Measurements from ENCODE around the gene SCAPER.
"Not testable (repeated sequence)": the region's sequence is repeated elsewhere in the genome, so short reads cannot be mapped to it uniquely, and the experiment has no call there.

SCAPER gene

DNA sequence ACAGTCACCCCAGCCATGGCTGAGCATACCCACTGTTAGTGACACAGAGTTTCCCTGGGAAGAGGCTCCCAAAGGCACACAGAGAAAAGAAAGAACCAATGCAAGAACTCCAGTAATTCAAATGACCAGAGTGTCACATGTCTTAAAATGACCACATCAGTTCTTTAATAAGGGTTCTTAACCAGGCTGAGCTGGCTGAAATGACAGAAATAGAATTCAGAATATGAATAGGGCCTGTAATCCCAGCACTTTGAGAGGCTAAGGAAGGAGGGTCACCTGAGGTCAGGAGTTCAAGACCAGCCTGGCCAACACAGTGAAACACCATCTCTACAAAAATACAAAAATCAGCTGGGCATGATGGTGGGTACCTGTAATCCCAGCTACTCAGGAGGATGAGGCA lies 54.8 kb downstream of the SCAPER start:
- not testable (repeated sequence) for H3K27ac ChIP-seq (replicated peaks; ENCODE audit: low read length); DNase-seq (ENCODE audit: low spot score); H3K79me1 ChIP-seq (ENCODE audit: low read depth, low read length); H3K9ac ChIP-seq (ENCODE audit: low read depth, low read length, poor library complexity); H2BK12ac ChIP-seq (ENCODE audit: low read length); H3K4me1 ChIP-seq (ENCODE audit: control insufficient read depth in 2 of 2, insufficient read depth in 1 of 2, low read depth in 1 of 2, low read length in 2 of 2); H3K23ac ChIP-seq (ENCODE audit: low read depth, low read length, poor library complexity); H3K36me3 ChIP-seq (replicated peaks in 1 of 2; ENCODE audit: control insufficient read depth in 2 of 2, insufficient read depth in 2 of 2, low read length in 2 of 2); H2BK120ac ChIP-seq (ENCODE audit: low read depth, low read length); H4K8ac ChIP-seq (ENCODE audit: low read depth, low read length); H3K4ac ChIP-seq (ENCODE audit: low read length); H3K14ac ChIP-seq (ENCODE audit: low read length); H2AK5ac ChIP-seq (ENCODE audit: low read depth, low read length); H3K18ac ChIP-seq (ENCODE audit: low read length); H2BK5ac ChIP-seq (ENCODE audit: low read length); H2AFZ ChIP-seq (ENCODE audit: low read length); H3K4me2 ChIP-seq (ENCODE audit: insufficient read depth, low read length, poor library complexity, severe bottlenecking); H3K4me3 ChIP-seq (ENCODE audit: low read length in 2 of 2); H2BK15ac ChIP-seq (ENCODE audit: low read length); H4K91ac ChIP-seq (ENCODE audit: low read depth, low read length, poor library complexity); H3K27me3 ChIP-seq (ENCODE audit: control insufficient read depth in 3 of 3, insufficient read depth in 3 of 3, low read depth in 1 of 3, low read length in 3 of 3)
- peaks cover 0 to 24% of the 10 kb centered on the region in 2 donors for H3K9me3 ChIP-seq (replicated peaks in 1 of 2; ENCODE audit: control insufficient read depth in 2 of 2, insufficient read depth in 1 of 2, low read depth in 1 of 2, low read length in 2 of 2)

DNA sequence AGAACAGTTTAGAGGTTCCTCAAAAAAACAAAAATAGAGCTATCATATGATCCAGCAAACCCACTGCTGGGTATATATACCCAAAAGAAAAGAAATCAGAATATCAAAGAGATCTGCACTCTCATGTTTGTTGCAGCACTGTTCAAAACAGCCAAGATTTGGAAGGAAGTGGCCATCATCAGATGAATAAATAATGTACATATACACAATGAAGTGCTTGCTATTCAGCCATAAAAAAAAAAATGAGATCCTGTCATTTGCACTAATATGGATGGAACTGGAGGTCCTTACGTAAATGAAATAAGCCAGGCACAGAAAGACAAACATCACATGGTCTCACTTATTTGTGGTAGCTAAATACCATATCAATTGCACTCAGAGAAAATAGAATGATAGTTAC lies 58.4 kb downstream of the SCAPER start:
- Histone ChIP-seq H2BK5ac (ENCODE audit: low read length) (no peak overlapping the region), H2AFZ (ENCODE audit: low read length) (no peak overlapping the region), H2BK15ac (ENCODE audit: low read length) (no peak overlapping the region), H3K4me2 (ENCODE audit: insufficient read depth, low read length, poor library complexity, severe bottlenecking) (no peak overlapping the region), H3K14ac (ENCODE audit: low read length) (no peak overlapping the region), H3K79me1 (ENCODE audit: low read depth, low read length) (no peaks in the 10 kb centered on the region), H3K18ac (ENCODE audit: low read length) (no peak overlapping the region), H3K36me3 (replicated peaks in 1 of 2; ENCODE audit: control insufficient read depth in 2 of 2, insufficient read depth in 2 of 2, low read length in 2 of 2) (peaks cover 0 to 4% of the 10 kb centered on the region in 2 donors), H4K91ac (ENCODE audit: low read depth, low read length, poor library complexity) (no peak overlapping the region), H3K9ac (ENCODE audit: low read depth, low read length, poor library complexity) (no peak overlapping the region), H3K27ac (replicated peaks; ENCODE audit: low read length) (no peak overlapping the region), H3K4ac (ENCODE audit: low read length) (no peak overlapping the region), H3K27me3 (ENCODE audit: control insufficient read depth in 3 of 3, insufficient read depth in 3 of 3, low read depth in 1 of 3, low read length in 3 of 3) (no peaks in the 10 kb centered on the region), H3K4me3 (ENCODE audit: low read length in 2 of 2) (no peak overlapping the region), H2AK5ac (ENCODE audit: low read depth, low read length) (no peak overlapping the region), H2BK12ac (ENCODE audit: low read length) (no peak overlapping the region), H3K4me1 (ENCODE audit: control insufficient read depth in 2 of 2, insufficient read depth in 1 of 2, low read depth in 1 of 2, low read length in 2 of 2) (no peaks in the 10 kb centered on the region), H3K23ac (ENCODE audit: low read depth, low read length, poor library complexity) (no peak overlapping the region), H4K8ac (ENCODE audit: low read depth, low read length) (no peak overlapping the region), H2BK120ac (ENCODE audit: low read depth, low read length) (no peak overlapping the region), H3K9me3 (replicated peaks in 1 of 2; ENCODE audit: control insufficient read depth in 2 of 2, insufficient read depth in 1 of 2, low read depth in 1 of 2, low read length in 2 of 2) (peaks cover 0 to 18% of the 10 kb centered on the region in 2 donors)
- DNase-seq (ENCODE audit: low spot score): no peak
- WGBS, 2 donors (ENCODE audit: extremely low coverage in 2 of 2, insufficient read length in 2 of 2, insufficient replicate concordance in 1 of 2): no CpG with 5 or more reads among the region's 1 CpG

GRCh38 chr15:76844096-76844495 lies 61.0 kb downstream of the SCAPER start:
- Histone ChIP-seq H3K4ac (ENCODE audit: low read length) (no peak overlapping the region), H3K9ac (ENCODE audit: low read depth, low read length, poor library complexity) (no peak overlapping the region), H2BK5ac (ENCODE audit: low read length) (no peak overlapping the region), H3K36me3 (replicated peaks in 1 of 2; ENCODE audit: control insufficient read depth in 2 of 2, insufficient read depth in 2 of 2, low read length in 2 of 2) (no peaks in the 10 kb centered on the region), H3K9me3 (replicated peaks in 1 of 2; ENCODE audit: control insufficient read depth in 2 of 2, insufficient read depth in 1 of 2, low read depth in 1 of 2, low read length in 2 of 2) (no peaks in the 10 kb centered on the region), H3K18ac (ENCODE audit: low read length) (no peak overlapping the region), H4K91ac (ENCODE audit: low read depth, low read length, poor library complexity) (no peak overlapping the region), H3K27ac (replicated peaks; ENCODE audit: low read length) (no peak overlapping the region), H2BK15ac (ENCODE audit: low read length) (no peak overlapping the region), H3K4me3 (ENCODE audit: low read length in 2 of 2) (no peak overlapping the region), H3K14ac (ENCODE audit: low read length) (no peak overlapping the region), H3K4me1 (ENCODE audit: control insufficient read depth in 2 of 2, insufficient read depth in 1 of 2, low read depth in 1 of 2, low read length in 2 of 2) (no peaks in the 10 kb centered on the region), H3K79me1 (ENCODE audit: low read depth, low read length) (no peaks in the 10 kb centered on the region), H3K23ac (ENCODE audit: low read depth, low read length, poor library complexity) (no peak overlapping the region), H2BK120ac (ENCODE audit: low read depth, low read length) (no peak overlapping the region), H3K27me3 (ENCODE audit: control insufficient read depth in 3 of 3, insufficient read depth in 3 of 3, low read depth in 1 of 3, low read length in 3 of 3) (no peaks in the 10 kb centered on the region), H3K4me2 (ENCODE audit: insufficient read depth, low read length, poor library complexity, severe bottlenecking) (no peak overlapping the region), H2BK12ac (ENCODE audit: low read length) (no peak overlapping the region), H2AK5ac (ENCODE audit: low read depth, low read length) (no peak overlapping the region), H4K8ac (ENCODE audit: low read depth, low read length) (no peak overlapping the region), H2AFZ (ENCODE audit: low read length) (no peak overlapping the region)
- DNase-seq (ENCODE audit: low spot score): no peak
- WGBS, 2 donors (ENCODE audit: extremely low coverage in 2 of 2, insufficient read length in 2 of 2, insufficient replicate concordance in 1 of 2): no CpG with 5 or more reads among the region's 3 CpGs

- Histone ChIP-seq H3K27ac (replicated peaks; ENCODE audit: low read length) (no peak overlapping the region), H3K9me3 (replicated peaks in 1 of 2; ENCODE audit: control insufficient read depth in 2 of 2, insufficient read depth in 1 of 2, low read depth in 1 of 2, low read length in 2 of 2) (no peaks in the 10 kb centered on the region), H4K8ac (ENCODE audit: low read depth, low read length) (no peak overlapping the region), H3K23ac (ENCODE audit: low read depth, low read length, poor library complexity) (no peak overlapping the region), H3K4me3 (ENCODE audit: low read length in 2 of 2) (no peak overlapping the region), H2AK5ac (ENCODE audit: low read depth, low read length) (no peak overlapping the region), H2BK120ac (ENCODE audit: low read depth, low read length) (no peak overlapping the region), H3K79me1 (ENCODE audit: low read depth, low read length) (no peaks in the 10 kb centered on the region), H2AFZ (ENCODE audit: low read length) (no peak overlapping the region), H3K4ac (ENCODE audit: low read length) (no peak overlapping the region), H3K4me2 (ENCODE audit: insufficient read depth, low read length, poor library complexity, severe bottlenecking) (no peak overlapping the region), H3K14ac (ENCODE audit: low read length) (no peak overlapping the region), H2BK5ac (ENCODE audit: low read length) (no peak overlapping the region), H2BK12ac (ENCODE audit: low read length) (no peak overlapping the region), H3K9ac (ENCODE audit: low read depth, low read length, poor library complexity) (no peak overlapping the region), H3K18ac (ENCODE audit: low read length) (no peak overlapping the region), H3K4me1 (ENCODE audit: control insufficient read depth in 2 of 2, insufficient read depth in 1 of 2, low read depth in 1 of 2, low read length in 2 of 2) (no peaks in the 10 kb centered on the region), H3K27me3 (ENCODE audit: control insufficient read depth in 3 of 3, insufficient read depth in 3 of 3, low read depth in 1 of 3, low read length in 3 of 3) (no peaks in the 10 kb centered on the region), H3K36me3 (replicated peaks in 1 of 2; ENCODE audit: control insufficient read depth in 2 of 2, insufficient read depth in 2 of 2, low read length in 2 of 2) (no peaks in the 10 kb centered on the region), H2BK15ac (ENCODE audit: low read length) (no peak overlapping the region), H4K91ac (ENCODE audit: low read depth, low read length, poor library complexity) (no peak overlapping the region)
- no CpG with 5 or more reads among the region's 1 CpG for WGBS, 2 donors (ENCODE audit: extremely low coverage in 2 of 2, insufficient read length in 2 of 2, insufficient replicate concordance in 1 of 2)
- no peak for DNase-seq (ENCODE audit: low spot score)
These were observed 61.9 kb downstream of the SCAPER start for GRCh38 chr15:76843269-76843668.

Measured in neuronal stem cell (in vitro differentiated cells).